Glomerular visceral epithelial cell (primary cell): ENCODE results near the gene ABHD2.
"Not testable (repeated sequence)": the region's sequence is repeated elsewhere in the genome, so short reads cannot be mapped to it uniquely, and the experiment has no call there.

ENCODE experiments used
- DNase-seq: peaks from one replicate; pipeline ENCODE4 v3.0.0-alpha.2; 2016; ENCODE audit errors: extremely low spot score

The ABHD2 gene

GRCh38 chr15:89227425-89227824 lies 139.2 kb downstream of the ABHD2 start:
- no peak for DNase-seq

- DNase-seq = no peak
These were observed 142.0 kb downstream of the ABHD2 start for GRCh38 chr15:89230277-89230676.

DNA sequence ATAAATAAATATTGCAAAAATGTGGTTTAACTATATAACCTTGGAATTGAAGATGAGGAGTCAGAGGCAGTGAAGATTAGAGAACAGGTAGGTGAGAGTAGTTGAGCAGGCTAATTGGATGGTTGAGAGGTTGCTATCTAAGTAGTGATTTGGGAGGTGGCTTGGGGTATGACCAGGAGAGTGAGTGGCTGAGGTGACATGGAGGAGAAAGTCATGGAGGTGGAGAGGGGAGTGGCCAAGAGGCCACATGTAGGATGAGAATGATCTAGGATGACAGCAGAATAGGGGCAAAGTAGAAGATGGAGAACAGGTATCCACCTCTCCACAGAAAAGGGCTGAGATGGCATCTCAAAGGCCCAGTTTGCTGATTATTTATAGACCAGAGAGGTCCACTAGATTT lies 143.6 kb downstream of the ABHD2 start:
- DNase-seq = no peak

DNA sequence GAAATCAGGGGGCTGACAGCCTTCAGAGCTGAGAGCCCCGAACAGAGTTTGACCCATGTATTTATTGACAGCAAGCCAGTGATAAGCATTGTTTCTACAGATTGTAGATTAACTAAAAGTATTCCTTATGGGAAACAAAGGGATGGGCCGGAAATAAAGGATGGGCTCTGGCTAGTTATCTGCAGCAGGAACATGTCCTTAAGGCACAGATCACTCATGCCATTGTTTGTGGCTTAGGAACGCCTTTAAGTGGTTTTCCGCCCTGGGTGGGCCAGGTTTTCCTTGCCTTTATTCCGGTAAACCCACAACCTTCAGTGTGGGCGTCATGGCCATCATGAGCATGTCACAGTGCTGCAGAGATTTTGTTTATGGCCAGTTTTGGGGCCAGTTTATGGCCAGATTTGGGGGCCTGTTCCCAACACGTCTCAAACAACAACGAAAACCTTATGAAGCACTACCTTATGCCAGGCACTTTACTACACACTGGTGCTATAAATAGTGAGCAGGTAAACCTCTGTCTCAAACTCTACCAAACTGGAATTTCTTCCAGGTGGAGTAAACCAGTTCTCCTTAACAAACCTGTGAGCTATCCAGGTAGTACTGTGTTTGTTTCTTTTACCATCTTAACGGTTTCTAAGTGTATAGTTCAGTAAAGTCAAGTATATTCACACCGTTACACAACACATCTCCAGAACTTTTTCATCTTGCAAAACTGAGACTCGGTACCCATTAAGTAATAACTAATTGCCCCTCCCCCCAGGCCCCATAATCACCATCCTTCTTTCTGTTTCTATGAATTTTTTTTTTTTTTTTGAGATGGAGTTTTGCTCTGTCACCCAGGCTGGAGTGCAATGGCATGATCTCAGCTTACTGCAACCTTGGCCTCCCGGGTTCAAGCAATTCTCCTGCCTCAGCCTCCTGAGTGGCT lies 151.9 kb downstream of the ABHD2 start:
- not testable (repeated sequence) for DNase-seq

GRCh38 chr15:89243046-89243690 lies 154.9 kb downstream of the ABHD2 start:
- no peak for DNase-seq

GRCh38 chr15:89243691-89244573 lies 155.7 kb downstream of the ABHD2 start, which contains the start of gene FANCI:
TSS of gene FANCI (plus strand) at chr15:89243979. CDS start at chr15:89247648, 3,669 bp downstream.
- DNase-seq = peak; percentile 92

GRCh38 chr15:89244574-89244903 lies 156.3 kb downstream of the ABHD2 start:
- DNase-seq = no peak

DNA sequence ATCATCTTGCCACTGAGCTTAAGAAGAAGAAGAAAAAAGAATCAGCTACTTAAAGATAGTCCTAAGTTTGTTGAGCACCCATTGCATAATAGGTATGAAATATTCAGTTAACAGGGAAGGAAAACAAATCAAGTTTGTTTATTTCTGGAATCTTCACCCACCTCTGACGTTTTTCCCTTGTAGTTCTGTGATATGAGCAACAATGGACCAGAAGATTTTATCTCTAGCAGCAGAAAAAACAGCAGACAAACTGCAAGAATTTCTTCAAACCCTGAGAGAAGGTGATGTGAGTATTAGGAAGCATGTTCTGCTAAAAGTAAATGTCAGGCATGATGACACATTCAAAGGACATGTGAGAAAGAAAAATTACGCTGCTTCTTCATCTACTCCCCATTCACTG lies 159.2 kb downstream of the ABHD2 start:
- no peak for DNase-seq

GRCh38 chr15:89248584-89248983 lies 160.3 kb downstream of the ABHD2 start:
- DNase-seq = no peak

DNA sequence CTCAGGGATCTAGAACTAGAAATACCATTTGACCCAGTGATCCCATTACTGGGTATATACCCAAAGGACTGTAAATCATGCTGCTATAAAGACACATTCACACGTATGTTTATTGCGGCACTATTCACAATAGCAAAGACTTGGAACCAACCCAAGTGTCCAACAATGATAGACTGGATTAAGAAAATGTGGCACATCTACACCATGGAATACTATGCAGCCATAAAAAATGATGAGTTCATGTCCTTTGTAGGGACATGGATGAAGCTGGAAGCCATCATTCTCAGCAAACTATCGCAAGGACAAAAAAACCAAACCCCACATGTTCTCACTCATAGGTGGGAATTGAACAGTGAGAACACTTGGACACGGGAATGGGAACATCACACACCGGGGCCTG lies 161.9 kb downstream of the ABHD2 start:
- not testable (repeated sequence) for DNase-seq
